Smooth muscle cell (in vitro differentiated cells): Measurements from ENCODE around the gene BLOC1S2. TPM values are rescaled to one million over a fixed set of nuclear protein-coding genes. Genes with fewer than 3 reads are reported as not detected.
A peak's percentile ranks its signal among the peaks of the same experiment; 100 is the strongest.
"Not testable (repeated sequence)": the region's sequence is repeated elsewhere in the genome, so short reads cannot be mapped to it uniquely, and the experiment has no call there.

ENCODE experiments used
- DNase-seq: peaks from one replicate; lab custom pipeline; 2025; ENCODE audit not compliant: unreplicated experiment; lab: John Stamatoyannopoulos, UW
- H2AFZ ChIP-seq: fragments of 200-600 bp; sonication (generic); 2 replicates; pipeline ENCODE4 v1.6.0; 2016; ENCODE audit warnings: antibody characterized with exemption, low read depth, mild to moderate bottlenecking
- H3F3A ChIP-seq: fragments of 200-600 bp; sonication (generic); 2 replicates; pipeline ENCODE4 v1.6.0; 2017; ENCODE audit warnings: antibody characterized with exemption, low read depth
- H3K27ac ChIP-seq: fragments of 200-600 bp; sonication (generic); 2 replicates; pipeline ENCODE4 v1.5.1; 2016; ENCODE audit warnings: low read depth, mild to moderate bottlenecking
- H3K27me3 ChIP-seq: fragments of 200-600 bp; sonication (generic); 2 replicates; pipeline ENCODE4 v1.6.1; 2016; ENCODE audit warnings: low read depth, mild to moderate bottlenecking
- H3K36me3 ChIP-seq: fragments of 200-600 bp; sonication (generic); 2 replicates; pipeline ENCODE4 v1.5.1; 2016; ENCODE audit warnings: low read depth
- H3K4me1 ChIP-seq: fragments of 200-600 bp; sonication (generic); 2 replicates; pipeline ENCODE4 v1.5.1; 2016; ENCODE audit warnings: low read depth
- H3K4me2 ChIP-seq: fragments of 200-600 bp; sonication (generic); 2 replicates; pipeline ENCODE4 v1.6.0; 2016; ENCODE audit warnings: mild to moderate bottlenecking
- H3K4me3 ChIP-seq: fragments of 200-600 bp; sonication (generic); 2 replicates; pipeline ENCODE4 v1.5.1; 2016; ENCODE audit warnings: mild to moderate bottlenecking
- H3K79me2 ChIP-seq: fragments of 200-600 bp; sonication (generic); 2 replicates; pipeline ENCODE4 v1.6.0; 2016; ENCODE audit warnings: low read depth, mild to moderate bottlenecking
- H3K9ac ChIP-seq: fragments of 200-600 bp; sonication (generic); 2 replicates; pipeline ENCODE4 v1.6.0; 2016; ENCODE audit warnings: low read depth
- H3K9me3 ChIP-seq: fragments of 200-600 bp; sonication (generic); replicated peaks from 2 replicates; pipeline ENCODE4 v1.5.1; 2016; ENCODE audit warnings: low read depth
- H4K20me1 ChIP-seq: fragments of 200-600 bp; sonication (generic); 2 replicates; pipeline ENCODE4 v1.6.0; 2016; ENCODE audit warnings: low read depth
- WGBS: methylation state at CpG from one replicate; pipeline ENCODE4 v1.1.7; 2016; ENCODE audit warnings: low lambda C conversion rate; 5-methylcytosine and 5-hydroxymethylcytosine counted together
- polyA plus RNA-seq: library from polyadenylated mRNA; unstranded; fragments of >200 nt; fragmentation: Nextera tagmentation; extraction: Ambion mirVana; gene quantifications from 2 replicates; pipeline ENCODE4 v1.2.1, GENCODE V29; 2016
- total RNA-seq: library from RNA; depleted of rRNA; stranded (reverse); fragments of >200 nt; gene quantifications from 2 replicates; pipeline ENCODE4 v1.2.3, GENCODE V29; 2014
- TF ChIP-seq, protein P1 (sequence below): fragments of 200-600 bp; sonication (generic); IDR thresholded peaks from 2 replicates; pipeline ENCODE4 v1.5.1; 2017; ENCODE audit warnings: borderline replicate concordance, mild to moderate bottlenecking, antibody characterized with exemption; ENCODE audit not compliant: insufficient read depth, poor library complexity, severe bottlenecking

Gene BLOC1S2
- total and polyA plus RNA-seq, 2 experiments from 2014 or later = 62.0 to 67.2 TPM

DNA sequence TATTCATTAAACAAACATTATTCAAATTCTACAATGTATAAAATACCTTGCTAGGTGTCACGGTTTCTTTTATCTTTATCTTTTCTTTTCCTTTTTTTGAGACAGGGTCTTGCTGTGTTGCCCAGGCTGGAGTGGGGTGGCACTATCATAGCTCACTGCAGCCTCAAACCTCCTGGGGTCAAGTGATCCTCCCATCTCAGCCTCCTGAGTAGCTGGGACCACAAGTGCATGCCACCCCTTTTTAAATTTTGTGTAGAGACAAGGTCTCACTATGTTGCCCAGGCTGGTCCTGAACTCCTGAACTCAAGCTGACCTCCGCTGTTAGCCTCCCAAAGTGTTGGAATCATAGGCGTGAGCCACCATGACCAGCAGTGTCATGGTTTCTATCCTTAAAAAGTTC lies 17.9 kb upstream of the BLOC1S2 start:
- no peaks in the 10 kb centered on the region for H3K79me2 ChIP-seq
- no peak overlapping the region for H3K9ac ChIP-seq
- TF ChIP-seq, protein P1, sequence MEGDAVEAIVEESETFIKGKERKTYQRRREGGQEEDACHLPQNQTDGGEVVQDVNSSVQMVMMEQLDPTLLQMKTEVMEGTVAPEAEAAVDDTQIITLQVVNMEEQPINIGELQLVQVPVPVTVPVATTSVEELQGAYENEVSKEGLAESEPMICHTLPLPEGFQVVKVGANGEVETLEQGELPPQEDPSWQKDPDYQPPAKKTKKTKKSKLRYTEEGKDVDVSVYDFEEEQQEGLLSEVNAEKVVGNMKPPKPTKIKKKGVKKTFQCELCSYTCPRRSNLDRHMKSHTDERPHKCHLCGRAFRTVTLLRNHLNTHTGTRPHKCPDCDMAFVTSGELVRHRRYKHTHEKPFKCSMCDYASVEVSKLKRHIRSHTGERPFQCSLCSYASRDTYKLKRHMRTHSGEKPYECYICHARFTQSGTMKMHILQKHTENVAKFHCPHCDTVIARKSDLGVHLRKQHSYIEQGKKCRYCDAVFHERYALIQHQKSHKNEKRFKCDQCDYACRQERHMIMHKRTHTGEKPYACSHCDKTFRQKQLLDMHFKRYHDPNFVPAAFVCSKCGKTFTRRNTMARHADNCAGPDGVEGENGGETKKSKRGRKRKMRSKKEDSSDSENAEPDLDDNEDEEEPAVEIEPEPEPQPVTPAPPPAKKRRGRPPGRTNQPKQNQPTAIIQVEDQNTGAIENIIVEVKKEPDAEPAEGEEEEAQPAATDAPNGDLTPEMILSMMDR = no peak
- H4K20me1 ChIP-seq = no peaks in the 10 kb centered on the region
- H3K27ac ChIP-seq = no peak overlapping the region
- no peak overlapping the region for H3K4me2 ChIP-seq
- WGBS = 84% methylated on average over 3 of the region's 3 CpGs
- no peaks in the 10 kb centered on the region for H3F3A ChIP-seq
- no peaks in the 10 kb centered on the region for H3K9me3 ChIP-seq
- H3K4me1 ChIP-seq = no peaks in the 10 kb centered on the region
- peaks cover 36% of the 10 kb centered on the region for H3K27me3 ChIP-seq
- DNase-seq = no peak
- H3K36me3 ChIP-seq = no peaks in the 10 kb centered on the region
- H2AFZ ChIP-seq = no peak overlapping the region
- H3K4me3 ChIP-seq = no peak overlapping the region

DNA sequence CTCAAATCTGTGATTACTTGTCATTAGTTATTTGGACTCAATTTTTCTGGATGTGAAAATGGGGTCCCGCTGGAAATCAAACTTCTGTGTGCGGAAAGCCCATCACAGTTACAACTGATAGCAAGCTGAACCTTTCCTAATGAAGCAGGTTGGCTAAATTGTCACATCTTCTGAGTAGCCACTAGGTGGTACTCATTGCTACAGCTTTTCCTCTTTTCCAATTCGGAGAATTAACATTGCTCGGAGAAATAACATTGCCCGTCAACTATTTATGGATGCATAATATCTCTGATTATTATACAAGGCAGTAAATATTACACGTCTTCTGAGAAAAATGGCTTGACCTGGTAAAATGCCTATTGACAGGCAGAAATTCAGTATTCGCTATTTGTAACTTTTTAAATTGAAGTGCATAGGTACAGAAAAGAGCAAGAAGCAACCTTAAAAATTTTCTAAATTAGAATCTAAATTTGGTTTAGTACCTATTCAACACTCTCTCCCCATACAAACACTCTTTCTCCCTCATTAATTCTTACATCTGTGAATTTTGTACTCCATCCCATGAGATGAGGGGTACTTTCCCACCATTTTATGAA lies 17.3 kb upstream of the BLOC1S2 start:
- WGBS = 46% methylated on average over 7 of the region's 7 CpGs
- H3K4me1 ChIP-seq = no peaks in the 10 kb centered on the region
- TF ChIP-seq, protein P1 = peak; percentile 49
- H3K27me3 ChIP-seq = peaks cover 35% of the 10 kb centered on the region
- H3K79me2 ChIP-seq = no peaks in the 10 kb centered on the region
- no peak overlapping the region for H3K4me2 ChIP-seq
- no peaks in the 10 kb centered on the region for H3F3A ChIP-seq
- no peak overlapping the region for H3K4me3 ChIP-seq
- no peak overlapping the region for H3K27ac ChIP-seq
- H2AFZ ChIP-seq = no peak overlapping the region
- DNase-seq = no peak
- no peaks in the 10 kb centered on the region for H3K9me3 ChIP-seq
- H3K36me3 ChIP-seq = no peaks in the 10 kb centered on the region
- no peaks in the 10 kb centered on the region for H4K20me1 ChIP-seq
- no peak overlapping the region for H3K9ac ChIP-seq

DNA sequence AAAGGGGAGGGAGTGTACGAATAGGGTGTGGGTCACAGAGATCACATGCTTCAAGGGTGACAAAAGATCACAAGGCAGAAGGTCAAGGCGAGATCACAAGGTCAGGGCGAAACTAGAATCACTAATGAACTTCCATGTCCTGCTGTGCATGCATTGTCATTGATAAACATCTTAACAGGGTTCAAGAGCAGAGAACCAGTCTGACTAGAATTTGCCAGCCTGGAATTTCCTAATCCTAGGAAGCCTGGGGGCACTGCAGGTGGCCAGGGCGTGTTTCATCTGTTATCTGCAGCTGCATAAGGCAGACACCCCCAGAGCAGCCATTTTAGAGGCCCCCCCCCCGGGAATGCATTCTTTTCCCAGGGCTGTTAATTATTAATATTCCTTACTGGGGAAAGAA lies 14.6 kb upstream of the BLOC1S2 start:
- peaks cover 26% of the 10 kb centered on the region for H3K27me3 ChIP-seq
- not testable (repeated sequence) for H3K36me3 ChIP-seq, H3K27ac ChIP-seq, H3K9ac ChIP-seq, H3K4me2 ChIP-seq, H3F3A ChIP-seq, H4K20me1 ChIP-seq, H3K9me3 ChIP-seq, H3K4me1 ChIP-seq, H2AFZ ChIP-seq, DNase-seq, H3K79me2 ChIP-seq, H3K4me3 ChIP-seq
- WGBS = 71% methylated on average over 5 of the region's 5 CpGs

DNA sequence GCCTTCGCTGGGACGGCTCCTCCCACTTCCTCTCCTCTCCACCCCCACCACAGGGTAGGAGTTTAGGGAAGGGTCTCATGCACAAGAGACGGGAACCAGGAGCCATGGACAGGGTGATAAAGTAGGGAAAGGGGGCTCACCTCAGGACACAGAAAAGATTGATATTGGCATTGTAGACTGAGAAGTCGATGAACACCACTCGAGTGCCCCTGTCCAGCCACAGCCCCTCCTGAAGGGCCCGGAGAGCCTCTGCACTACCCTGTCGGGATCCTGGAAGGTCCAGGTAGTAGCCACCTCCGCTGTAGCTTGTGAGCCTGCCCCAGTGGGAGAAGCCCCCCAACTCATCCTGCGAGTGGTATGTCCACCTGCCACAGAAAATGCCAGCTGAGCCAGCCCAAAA lies 10.8 kb upstream of the BLOC1S2 start:
- Histone ChIP-seq H2AFZ (no peak overlapping the region), H3K9me3 (no peaks in the 10 kb centered on the region), H3K4me1 (no peaks in the 10 kb centered on the region), H3K79me2 (no peaks in the 10 kb centered on the region), H3K4me3 (no peak overlapping the region), H3K36me3 (no peaks in the 10 kb centered on the region), H3K27ac (no peak overlapping the region), H3F3A (no peaks in the 10 kb centered on the region), H4K20me1 (no peaks in the 10 kb centered on the region), H3K9ac (no peak overlapping the region), H3K4me2 (no peak overlapping the region), H3K27me3 (peaks cover 33% of the 10 kb centered on the region)
- DNase-seq = no peak
- WGBS = 76% methylated on average over 9 of the region's 9 CpGs
- TF ChIP-seq, protein P1 = no peak
